ENCODE data around the gene TNFRSF12A. TPM values are rescaled to one million over a fixed set of nuclear protein-coding genes. Genes with fewer than 3 reads are reported as not detected.

TNFRSF12A gene
- total and polyA plus RNA-seq, 9 of the 15 experiments (the other 6 are each of a cell fraction or from before 2014, with no cell fraction given): 0.41 to 61.8 (median 26.5) TPM

- TF ChIP-seq ZNF668 (CRISPR knock-in tag; IDR thresholded peaks at IDR 0.05) (no peak), HDAC1 (IDR thresholded peaks at IDR 0.05) (no peak), BCL6 (CRISPR knock-in tag; IDR thresholded peaks at IDR 0.05) (no peak), MYBL2 (IDR thresholded peaks at IDR 0.05; ENCODE audit: low read depth) (no peak), MYBL2 (CRISPR knock-in tag; IDR thresholded peaks at IDR 0.05; ENCODE audit: borderline replicate concordance) (no peak), L3MBTL2 (IDR thresholded peaks at IDR 0.05) (no peak), ZNF140 (CRISPR knock-in tag; IDR thresholded peaks at IDR 0.05) (no peak), MYC (IDR thresholded peaks at IDR 0.05; ENCODE audit: low read depth, low read length) (no peak), MYC (CRISPR knock-in tag; IDR thresholded peaks at IDR 0.05; ENCODE audit: borderline replicate concordance, low read depth) (no peak), PTRF (tag; IDR thresholded peaks at IDR 0.05) (no peak), KLF6 (CRISPR knock-in tag; IDR thresholded peaks at IDR 0.05; ENCODE audit: borderline replicate concordance) (no peak), SP2 (IDR thresholded peaks at IDR 0.05; ENCODE audit: extremely low read depth, low read depth, low read length, poor library complexity, severe bottlenecking) (no peak)
These were observed 23.9 kb upstream of the TNFRSF12A start (continued) for GRCh38 chr16:2996298-2996697.

GRCh38 chr16:2999929-3000328, 20.2 kb upstream of the TNFRSF12A start:
- ATAC-seq (no peak), FAIRE-seq (no peak), DNase-seq (ENCODE audit: extremely low read depth in 1 of 4, low spot score in 3 of 4) (no peak)
- ChIA-PET POLR2A (interaction anchor here (0.6 to 1.0 kb wide), 3 partner anchors 15 to 60 kb away, joined by 3 read pairs; no protein-coding TSS in a partner anchor), CTCF (ENCODE audit: low intra/inter-chr PET ratio) (no interaction called here)
- Histone ChIP-seq H3K9ac (ENCODE audit: insufficient read depth in 1 of 2, low read depth in 2 of 2, low read length in 2 of 2) (peak overlapping the region in 1 of 2 experiments; percentile 78; a peak in 1 of 4 replicates), H3K4me2 (ENCODE audit: insufficient read depth, low read length) (no peak overlapping the region), H3K4me3 (no peak overlapping the region), H3K27ac (ENCODE audit: extremely low read depth, low read depth, low read length) (no peak overlapping the region), H4K20me1 (replicated peaks; ENCODE audit: control insufficient read depth, insufficient read depth, low read length) (no peaks in the 10 kb centered on the region), H3K9me1 (ENCODE audit: control insufficient read depth, insufficient read depth, low read length) (no peaks in the 10 kb centered on the region), H2AFZ (ENCODE audit: low read depth, low read length) (no peak overlapping the region), H3K9me3 (replicated peaks; ENCODE audit: control insufficient read depth, insufficient read depth, low read depth, low read length) (no peaks in the 10 kb centered on the region), H3K79me2 (ENCODE audit: control insufficient read depth, insufficient read depth, low read length) (peaks cover 2% of the 10 kb centered on the region; the same call in 1 of the 3 replicates), H3K36me3 (ENCODE audit: control insufficient read depth, insufficient read depth, low read length) (no peaks in the 10 kb centered on the region), H3K27me3 (ENCODE audit: control insufficient read depth in 2 of 2, insufficient read depth in 2 of 2, low read length in 2 of 2) (no peaks in the 10 kb centered on the region), H3K4me1 (replicated peaks in 1 of 2; ENCODE audit: control insufficient read depth in 2 of 2, insufficient read depth in 2 of 2, low read length in 2 of 2) (peaks cover 0 to 36% of the 10 kb centered on the region in 2 experiments; a peak in 2 of 5 replicates)
- intact Hi-C loops (cut with micrococcal nuclease): no loop called here
- in situ Hi-C loops (cut with MboI): no loop called here
- TF ChIP-seq ZNF707 (CRISPR knock-in tag; conservative IDR thresholded peaks at IDR 0.05) (no peak), E2F6 (IDR thresholded peaks at IDR 0.05; ENCODE audit: borderline replicate concordance in 1 of 2, extremely low read depth in 1 of 2, insufficient read depth in 1 of 2, insufficient read length in 1 of 2, low read depth in 1 of 2, low read length in 1 of 2, poor library complexity in 1 of 2, severe bottlenecking in 1 of 2) (no peak)
- WGBS (ENCODE audit: insufficient coverage, low coverage, missing lambda C conversion rate): 59% methylated on average over 6 of the region's 6 CpGs
- BruUV-seq (replicated peaks): no TSS peak

All from K562 (cell line).